Medulla oblongata (tissue), 1 donor: ENCODE measurements around the gene GRAP2.
A peak's percentile ranks its signal among the peaks of the same experiment; 100 is the strongest.

Experiments
- DNase-seq: peaks from one replicate; pipeline ENCODE4 v3.0.0-alpha.2; 2015; ENCODE audit errors: extremely low spot score

Gene GRAP2

DNA sequence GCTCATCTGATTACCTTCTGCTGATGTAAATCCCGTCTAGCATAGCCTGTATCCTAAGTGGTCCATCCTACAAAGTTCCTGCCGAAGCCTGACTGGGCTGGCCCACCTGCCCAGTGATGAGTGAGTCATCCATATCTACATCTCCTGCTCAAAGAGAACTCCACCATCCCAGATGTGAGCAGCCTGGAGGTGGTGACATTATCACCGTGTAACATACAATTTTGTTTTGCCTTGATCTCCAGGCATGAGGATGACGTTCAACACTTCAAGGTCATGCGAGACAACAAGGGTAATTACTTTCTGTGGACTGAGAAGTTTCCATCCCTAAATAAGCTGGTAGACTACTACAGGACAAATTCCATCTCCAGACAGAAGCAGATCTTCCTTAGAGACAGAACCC, 64.9 kb downstream of the GRAP2 start:
- no peak for DNase-seq

DNA sequence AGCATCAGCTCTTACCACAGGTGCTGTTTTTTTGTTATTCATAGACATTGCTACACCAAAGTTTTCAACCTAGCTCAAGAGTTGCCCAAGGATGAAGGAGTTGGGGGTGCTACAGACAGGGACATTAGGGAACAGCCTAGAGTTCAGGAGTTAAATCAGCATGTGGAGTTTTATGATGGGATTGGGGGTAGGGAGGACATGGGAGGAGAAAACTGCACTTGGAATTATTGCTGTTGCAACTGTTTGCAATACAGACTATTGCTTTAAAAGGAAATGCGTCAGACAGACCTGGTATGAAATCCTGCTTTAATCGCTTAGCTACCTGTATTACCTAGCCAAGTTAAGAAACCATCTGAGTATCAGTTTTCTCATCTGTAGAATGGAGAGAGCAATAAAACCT, 65.6 kb downstream of the GRAP2 start:
- DNase-seq, result no peak

GRCh38 chr22:39967103-39967829, 66.4 kb downstream of the GRAP2 start:
- no peak for DNase-seq

DNA sequence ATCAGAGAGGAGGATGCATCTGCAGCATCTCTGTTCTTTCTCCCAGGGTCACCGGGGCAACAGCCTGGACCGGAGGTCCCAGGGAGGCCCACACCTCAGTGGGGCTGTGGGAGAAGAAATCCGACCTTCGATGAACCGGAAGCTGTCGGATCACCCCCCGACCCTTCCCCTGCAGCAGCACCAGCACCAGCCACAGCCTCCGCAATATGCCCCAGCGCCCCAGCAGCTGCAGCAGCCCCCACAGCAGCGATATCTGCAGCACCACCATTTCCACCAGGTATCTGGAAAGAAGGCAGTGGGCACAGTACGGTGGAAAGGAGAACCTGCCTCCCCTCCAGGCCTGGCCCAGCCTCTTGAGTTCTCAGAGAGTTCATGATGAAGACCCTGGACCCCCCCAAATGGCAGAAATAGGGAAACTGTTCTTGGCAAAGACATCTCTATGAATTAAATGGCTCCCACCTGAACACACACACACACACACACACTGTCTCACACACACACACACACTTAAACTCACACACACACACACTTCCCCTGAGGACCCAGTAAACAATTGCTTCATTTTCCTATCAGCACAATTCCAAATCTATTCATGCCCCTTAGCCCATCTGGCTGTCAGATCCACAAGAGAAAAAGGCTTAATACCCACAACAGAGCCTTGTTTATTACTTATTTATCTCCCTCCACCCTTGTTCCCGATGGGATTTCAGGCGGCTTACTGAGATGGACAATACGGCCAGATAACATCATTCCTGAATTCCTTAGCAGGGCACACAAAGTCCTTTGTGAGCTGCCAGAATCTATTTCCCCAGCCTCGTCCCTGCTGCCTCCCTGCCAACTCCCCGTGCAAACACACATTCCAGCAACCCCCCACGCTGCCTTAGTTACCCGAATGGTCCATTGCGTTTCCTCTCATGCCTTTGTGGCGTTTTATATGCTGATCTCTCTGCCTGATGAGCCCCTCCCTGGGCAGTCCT, 67.4 kb downstream of the GRAP2 start:
- DNase-seq, result peak; percentile 44

- no peak for DNase-seq
These were observed 69.9 kb downstream of the GRAP2 start for GRCh38 chr22:39970742-39971141.

GRCh38 chr22:39972641-39973040, 71.8 kb downstream of the GRAP2 start:
- no peak for DNase-seq

GRCh38 chr22:39973656-39974055, 72.8 kb downstream of the GRAP2 start:
- DNase-seq, result no peak

- no peak for DNase-seq
These were observed 73.2 kb downstream of the GRAP2 start for GRCh38 chr22:39974065-39974464.

- DNase-seq, result no peak
These were observed 78.2 kb downstream of the GRAP2 start for GRCh38 chr22:39979048-39979447.

DNA sequence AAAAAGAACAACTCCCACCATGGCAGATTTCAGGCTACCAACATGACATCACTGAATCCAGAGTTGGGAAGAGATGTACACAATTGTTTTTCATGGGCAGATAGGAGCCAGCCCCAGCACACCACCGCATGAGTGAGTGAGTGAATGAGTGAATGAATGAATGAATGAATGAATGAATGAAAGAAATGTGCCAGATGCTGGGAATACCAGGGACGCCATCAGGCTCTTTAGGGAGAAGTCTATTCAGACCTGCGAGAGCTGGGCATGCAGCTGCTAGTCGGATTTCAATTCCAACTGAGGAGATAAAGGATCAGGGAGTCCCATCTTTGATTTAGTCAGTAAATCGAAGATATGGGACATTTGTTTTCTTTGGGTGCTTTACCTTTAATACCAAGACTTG, 78.6 kb downstream of the GRAP2 start:
- no peak for DNase-seq

DNA sequence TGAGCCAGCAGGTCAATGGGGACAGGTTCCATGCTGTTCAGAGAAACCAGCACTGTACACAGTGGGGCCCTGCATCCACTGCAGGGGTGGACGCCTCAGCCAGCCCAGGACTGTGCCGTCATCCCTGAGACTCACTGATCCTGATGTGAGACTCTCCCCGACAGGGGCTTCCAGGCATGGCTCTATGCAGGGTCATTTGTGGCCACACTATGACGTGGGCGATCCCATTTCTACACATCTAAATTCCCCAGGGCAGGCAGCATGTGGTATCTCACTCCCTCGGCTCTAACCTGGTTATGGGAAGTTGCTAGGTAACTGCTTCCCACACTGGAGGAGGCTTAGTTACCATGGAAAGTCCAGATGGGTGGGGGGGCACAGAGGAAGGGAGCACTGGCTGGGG, 79.7 kb downstream of the GRAP2 start:
- no peak for DNase-seq

GRCh38 chr22:39983346-39983745, 82.5 kb downstream of the GRAP2 start:
- DNase-seq, result no peak

GRCh38 chr22:39984006-39984405, 83.1 kb downstream of the GRAP2 start:
- no peak for DNase-seq

- no peak for DNase-seq
These were observed 83.9 kb downstream of the GRAP2 start for GRCh38 chr22:39984746-39985145.

DNA sequence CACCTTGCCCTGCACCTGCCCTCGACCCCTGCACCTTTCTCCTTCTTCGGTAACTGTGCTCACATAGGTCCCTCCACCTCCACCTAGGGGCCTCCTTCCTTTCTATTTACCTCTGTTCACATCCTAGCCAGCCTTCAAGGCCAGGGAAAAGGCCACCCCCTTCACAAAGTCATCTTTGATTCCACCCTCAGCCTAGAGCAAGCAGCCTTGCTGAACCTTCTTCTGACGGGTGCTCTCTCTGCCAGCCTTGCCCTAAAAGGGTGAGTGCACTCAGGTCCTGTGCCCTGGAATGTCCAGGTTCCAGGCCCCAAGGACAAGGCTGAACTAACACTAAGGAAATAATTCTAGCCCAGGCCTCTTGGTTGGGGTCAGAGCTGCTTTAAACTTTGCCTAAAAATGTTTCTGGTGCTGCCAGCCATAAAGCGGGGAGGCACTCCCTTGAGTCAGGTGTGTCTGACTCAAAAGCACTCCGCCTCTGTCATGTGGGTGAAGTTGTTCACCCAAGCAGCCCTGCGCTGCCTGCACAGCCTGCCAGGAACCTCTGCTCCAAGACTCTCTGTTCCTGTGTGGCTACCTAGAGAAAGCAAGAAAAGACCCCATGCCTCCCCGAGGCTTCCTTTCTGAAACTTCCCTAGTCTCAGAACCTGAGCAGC, 84.6 kb downstream of the GRAP2 start:
- DNase-seq, result no peak

GRCh38 chr22:39988386-39989114, 87.7 kb downstream of the GRAP2 start:
- DNase-seq, result no peak

DNA sequence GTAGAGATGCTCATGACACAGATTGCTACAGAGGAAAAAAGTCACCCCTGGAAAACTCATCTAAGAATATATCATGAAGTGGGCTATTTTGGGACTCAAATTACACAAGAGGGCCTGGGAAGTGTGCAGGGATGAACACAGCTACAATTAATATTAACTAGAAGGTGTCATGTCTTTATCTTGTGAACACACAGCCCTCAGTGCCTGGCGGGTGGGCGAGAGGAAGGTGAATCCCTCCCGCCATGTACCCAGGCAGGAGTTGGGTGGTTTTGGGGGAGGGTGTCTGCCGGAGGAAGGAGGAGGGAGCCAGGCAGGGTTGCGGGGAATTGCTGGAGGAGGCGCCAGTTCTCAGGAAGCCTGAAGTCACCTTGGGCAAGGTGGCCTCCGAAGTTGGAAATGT, 88.7 kb downstream of the GRAP2 start:
- DNase-seq, result no peak

- no peak for DNase-seq
These were observed 89.8 kb downstream of the GRAP2 start for GRCh38 chr22:39990686-39991085.

DNA sequence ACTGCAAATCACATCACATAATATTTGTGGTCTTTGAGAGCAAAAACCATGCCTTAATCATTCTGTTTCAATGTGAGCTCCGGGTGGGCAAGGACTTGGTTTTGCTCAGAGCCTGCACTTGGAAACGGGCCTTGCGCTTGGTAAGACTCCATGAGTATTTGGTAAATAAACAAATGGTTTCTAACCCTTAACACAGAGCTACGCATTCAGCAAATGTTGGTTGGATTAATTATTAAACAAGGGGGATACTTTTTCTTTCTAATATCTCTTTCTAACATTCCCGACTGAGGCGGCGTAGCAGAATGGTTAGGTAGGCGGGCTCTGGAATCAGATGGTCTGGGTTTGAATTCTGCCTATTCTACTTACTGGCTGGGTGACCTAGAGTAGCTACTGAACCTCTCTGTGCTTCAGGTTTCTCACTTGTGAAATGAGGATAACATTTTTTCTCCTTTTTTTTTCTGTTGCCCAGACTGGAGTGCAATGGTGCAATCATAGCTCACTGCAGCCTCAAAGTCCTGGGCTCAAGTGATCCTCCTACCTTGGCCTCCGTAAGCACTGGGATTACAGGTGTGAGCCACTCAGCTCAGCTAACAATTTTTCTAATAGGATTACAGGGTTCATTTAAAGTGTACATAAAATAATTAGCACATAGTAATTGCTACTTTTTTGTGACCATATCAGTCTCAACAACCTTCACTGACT, 90.4 kb downstream of the GRAP2 start:
- DNase-seq, result no peak

- DNase-seq, result no peak
These were observed 91.4 kb downstream of the GRAP2 start for GRCh38 chr22:39992088-39992826.
